Psoas muscle (tissue), 8 donors: ENCODE results near the gene ZYG11B. TPM values are rescaled to one million over a fixed set of nuclear protein-coding genes. Genes with fewer than 3 reads are reported as not detected.
A peak's percentile ranks its signal among the peaks of the same experiment; 100 is the strongest.
"Not testable (repeated sequence)": the region's sequence is repeated elsewhere in the genome, so short reads cannot be mapped to it uniquely, and the experiment has no call there.

Experiments
- ATAC-seq, 4 donors: fragments of 200-7000 bp; cut with Tn5 transposase; one replicate each; pipeline ENCODE4 v1.9.1; 2020; ENCODE audit warnings: moderate library complexity in 3 of 4, mild to moderate bottlenecking in 2 of 4
- DNase-seq, 2 donors: peaks; one replicate each; pipeline ENCODE4 v3.0.0-alpha.2; 2020
- H3K27ac ChIP-seq: fragments of 200-600 bp; one replicate; pipeline ENCODE4 v1.8.0; 2022
- H3K27me3 ChIP-seq, 3 donors: fragments of 200-600 bp in 1 of 3; one replicate each; pipeline versions ENCODE4 v1.6.1 to v1.8.0; 2013 to 2022; ENCODE audit warnings: low read length in 2 of 3, mild to moderate bottlenecking in 2 of 3, moderate library complexity in 1 of 3; ENCODE audit not compliant: insufficient read depth in 3 of 3
- H3K36me3 ChIP-seq, 2 donors: fragments of 200-600 bp in 1 of 2; one replicate each; pipeline versions ENCODE4 v1.6.1 to v1.8.0; 2013 to 2022; ENCODE audit warnings: low read depth in 1 of 2, mild to moderate bottlenecking in 1 of 2, moderate library complexity in 1 of 2; ENCODE audit not compliant: insufficient read depth in 1 of 2
- H3K4me1 ChIP-seq: fragments of 200-600 bp; one replicate; pipeline ENCODE4 v1.8.0; 2022
- H3K4me3 ChIP-seq: fragments of 200-600 bp; one replicate; pipeline ENCODE4 v1.8.0; 2022; ENCODE audit warnings: mild to moderate bottlenecking
- H3K9me3 ChIP-seq: fragments of 200-600 bp; one replicate; pipeline ENCODE4 v1.8.0; 2022
- CTCF ChIP-seq: fragments of 200-600 bp; IDR thresholded peaks from one replicate; pipeline ENCODE4 v1.8.0; 2022; ENCODE audit warnings: antibody characterized with exemption
- WGBS, 3 donors: extraction: QIAGEN DNeasy Blood & Tissue Kit; methylation state at CpG; one replicate each; pipeline versions ENCODE4 v1.1.6 to v1.1.7; 2013; 5-methylcytosine and 5-hydroxymethylcytosine counted together
- intact Hi-C, 2 donors: fragments of 100-400 bp; cut with DNase I; formaldehyde crosslinking; loops; one replicate each; pipeline versions ENCODE4 v1.11.0 to v1.14.2; 2022
- polyA plus RNA-seq, 3 donors: library from polyadenylated mRNA; stranded (reverse); fragments of 200-250 nt; gene quantifications; one replicate each; pipeline ENCODE4 v1.2.3, GENCODE V29; 2013
- total RNA-seq, 4 donors: library from RNA; stranded (reverse); fragmentation: NEBNext Ultra II Directional in 2 of 4; extraction: Animal tissue kit (Norgen Biotek cat#: 25700) in 2 of 4; gene quantifications; one replicate each; pipeline versions ENCODE4 v1.2.1 to v1.2.4, GENCODE V29; 2021 to 2023
- donor health status: healthy with polysubstance abuse.
- donor health status: DM: no; HTN: no; CAD: no; lungs with moderate emphysema.
- donor health status: Bipolar disorder and iron deficiency.
- donor health status: healthy.
- donor health status: DM: yes; HTN: yes; CAD: no.
- donor health status: DM: no; HTN: no; CAD: no.
- donor health status: DM: no; HTN: no; CAD: no.
- donor health status: DM: yes; HTN: yes; CAD: no.

The ZYG11B gene
- total and polyA plus RNA-seq, 7 donors, result 11.4 to 152 (median 82.8) TPM

- no peak for TF ChIP-seq CTCF
- H3K9me3 ChIP-seq, result no peaks in the 10 kb centered on the region
- H3K27ac ChIP-seq, result no peak overlapping the region
- H3K27me3 ChIP-seq, result no peaks in the 10 kb centered on the region
- intact Hi-C loops, result no loop called here
- H3K4me3 ChIP-seq, result no peak overlapping the region
- no peak for ATAC-seq
- WGBS, 3 donors, result 86 to 91% (median 88%) methylated on average over 4 of the region's 4 CpGs
- H3K4me1 ChIP-seq, result no peaks in the 10 kb centered on the region
- no peaks in the 10 kb centered on the region for H3K36me3 ChIP-seq
- DNase-seq, result no peak
Measured at GRCh38 chr1:52713590-52713989, 12.7 kb upstream of the ZYG11B start.

- ATAC-seq, intact Hi-C loops, H3K36me3 ChIP-seq, DNase-seq, H3K4me1 ChIP-seq, H3K4me3 ChIP-seq, H3K27ac ChIP-seq, H3K27me3 ChIP-seq, H3K9me3 ChIP-seq: not testable (repeated sequence)
- 81 to 97% (median 89%) methylated on average over 6 of the region's 6 CpGs for WGBS, 3 donors
Measured at GRCh38 chr1:52715296-52715695, 11.0 kb upstream of the ZYG11B start.

GRCh38 chr1:52723260-52723659 is 3.0 kb upstream of the ZYG11B start:
- intact Hi-C loops, result loop anchor here in 1 of 2 donors (10.0 kb wide), 1 partner anchor 202 kb away; the partner anchor contains the start of genes ECHDC2 and SCP2
- DNase-seq, result no peak
- TF ChIP-seq CTCF, result no peak
- Histone ChIP-seq H3K9me3 (no peaks in the 10 kb centered on the region), H3K36me3 (no peaks in the 10 kb centered on the region), H3K27me3 (no peaks in the 10 kb centered on the region), H3K27ac (no peak overlapping the region), H3K4me3 (no peak overlapping the region), H3K4me1 (peaks cover 12% of the 10 kb centered on the region)
- WGBS, 3 donors, result 61 to 81% (median 61%) methylated on average over 4 of the region's 4 CpGs
- ATAC-seq, result no peak

GRCh38 chr1:52725903-52726264 is 369 bp upstream of the ZYG11B start:
- Histone ChIP-seq H3K4me1 (peaks cover 30% of the 10 kb centered on the region), H3K27ac (peak overlapping the region; percentile 95), H3K36me3 (no peaks in the 10 kb centered on the region), H3K9me3 (no peaks in the 10 kb centered on the region), H3K4me3 (peak overlapping the region; percentile 96), H3K27me3 (no peaks in the 10 kb centered on the region)
- TF ChIP-seq CTCF, result no peak
- DNase-seq (no peak), ATAC-seq (no peak)
- WGBS, 3 donors, result 1 to 6% (median 1%) methylated on average over 5 to 6 of the region's 6 CpGs
- intact Hi-C loops, result loop anchor here in 1 of 2 donors (2.0 to 10.0 kb wide), 2 partner anchors 27 to 199 kb away; partner anchors contain the start of genes COA7, ECHDC2 and SCP2

GRCh38 chr1:52727114-52727586 is 897 bp downstream of the ZYG11B start:
- peak overlapping the region; percentile 95 for H3K27ac ChIP-seq
- no peak for DNase-seq
- intact Hi-C loops, result loop anchor here in 1 of 2 donors (2.0 to 10.0 kb wide), 2 partner anchors 28 to 198 kb away; partner anchors contain the start of genes COA7, ECHDC2 and SCP2
- H3K27me3 ChIP-seq, result no peaks in the 10 kb centered on the region
- 0% methylated on average over 14 of the region's 14 CpGs for WGBS, 3 donors
- peaks cover 0 to 6% of the 10 kb centered on the region in 2 donors for H3K36me3 ChIP-seq
- peak overlapping the region; percentile 96 for H3K4me3 ChIP-seq
- no peaks in the 10 kb centered on the region for H3K9me3 ChIP-seq
- peaks cover 30% of the 10 kb centered on the region for H3K4me1 ChIP-seq
- no peak for TF ChIP-seq CTCF
- peak in 2 of 4 donors; percentile 42 to 63 for ATAC-seq
